ENCODE measurements around the gene TRMT6. TPM values are rescaled to one million over a fixed set of nuclear protein-coding genes. Genes with fewer than 3 reads are reported as not detected.

Gene TRMT6
- total and polyA plus RNA-seq, 4 donors, result 3.1 to 6.2 (median 4.0) TPM

DNA sequence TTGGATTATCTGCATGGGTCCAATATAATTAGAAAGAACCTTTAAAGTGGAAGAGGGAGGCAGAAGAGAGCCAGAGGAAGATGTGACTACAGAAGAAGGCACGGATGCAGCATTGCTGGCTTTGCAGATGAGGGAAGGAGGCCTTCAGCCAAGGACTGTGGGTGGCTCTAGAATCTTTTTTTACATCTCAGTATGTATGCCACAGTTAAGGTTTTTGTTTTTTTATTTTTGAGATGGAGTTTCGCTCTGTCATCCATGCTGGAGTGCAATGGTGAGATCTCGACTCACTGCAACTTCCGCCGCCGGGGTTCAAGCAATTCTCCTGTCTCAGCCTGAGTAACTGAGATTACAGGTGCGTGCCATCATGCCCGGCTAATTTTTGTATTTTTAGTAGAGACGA is 49.5 kb upstream of the TRMT6 start:
- no peak for DNase-seq (ENCODE audit: low spot score)
- Histone ChIP-seq H3K36me3 (ENCODE audit: control insufficient read depth in 4 of 4, insufficient read depth in 3 of 4, low read depth in 1 of 4, low read length in 3 of 4) (peaks cover 0 to 3% (median under 1%) of the 10 kb centered on the region in 4 donors), H3K9me3 (ENCODE audit: control insufficient read depth in 4 of 4, low read length in 3 of 4) (no peaks in the 10 kb centered on the region), H3K27ac (ENCODE audit: low read depth in 1 of 2, low read length in 2 of 2) (no peak overlapping the region), H3K4me3 (ENCODE audit: low read depth in 1 of 3, low read length in 3 of 3) (no peak overlapping the region), H3K27me3 (ENCODE audit: control insufficient read depth in 4 of 4, insufficient read depth in 4 of 4, low read length in 3 of 4) (no peaks in the 10 kb centered on the region), H3K9ac (ENCODE audit: low read depth in 1 of 2, low read length in 2 of 2) (no peak overlapping the region), H3K4me1 (ENCODE audit: control insufficient read depth in 4 of 4, insufficient read depth in 4 of 4, low read length in 3 of 4) (peaks cover 0 to 2% (median under 1%) of the 10 kb centered on the region in 4 donors)
- 93% methylated on average over 9 of the region's 9 CpGs for WGBS
- TF ChIP-seq, protein P1, sequence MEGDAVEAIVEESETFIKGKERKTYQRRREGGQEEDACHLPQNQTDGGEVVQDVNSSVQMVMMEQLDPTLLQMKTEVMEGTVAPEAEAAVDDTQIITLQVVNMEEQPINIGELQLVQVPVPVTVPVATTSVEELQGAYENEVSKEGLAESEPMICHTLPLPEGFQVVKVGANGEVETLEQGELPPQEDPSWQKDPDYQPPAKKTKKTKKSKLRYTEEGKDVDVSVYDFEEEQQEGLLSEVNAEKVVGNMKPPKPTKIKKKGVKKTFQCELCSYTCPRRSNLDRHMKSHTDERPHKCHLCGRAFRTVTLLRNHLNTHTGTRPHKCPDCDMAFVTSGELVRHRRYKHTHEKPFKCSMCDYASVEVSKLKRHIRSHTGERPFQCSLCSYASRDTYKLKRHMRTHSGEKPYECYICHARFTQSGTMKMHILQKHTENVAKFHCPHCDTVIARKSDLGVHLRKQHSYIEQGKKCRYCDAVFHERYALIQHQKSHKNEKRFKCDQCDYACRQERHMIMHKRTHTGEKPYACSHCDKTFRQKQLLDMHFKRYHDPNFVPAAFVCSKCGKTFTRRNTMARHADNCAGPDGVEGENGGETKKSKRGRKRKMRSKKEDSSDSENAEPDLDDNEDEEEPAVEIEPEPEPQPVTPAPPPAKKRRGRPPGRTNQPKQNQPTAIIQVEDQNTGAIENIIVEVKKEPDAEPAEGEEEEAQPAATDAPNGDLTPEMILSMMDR (IDR thresholded peaks at IDR 0.05; ENCODE audit: low read depth, low read length, missing input control), result no peak
- no peak for TF ChIP-seq HNF4G (IDR thresholded peaks at IDR 0.05)
- no peak for TF ChIP-seq RXRA (IDR thresholded peaks at IDR 0.05)
- TF ChIP-seq, protein P2, sequence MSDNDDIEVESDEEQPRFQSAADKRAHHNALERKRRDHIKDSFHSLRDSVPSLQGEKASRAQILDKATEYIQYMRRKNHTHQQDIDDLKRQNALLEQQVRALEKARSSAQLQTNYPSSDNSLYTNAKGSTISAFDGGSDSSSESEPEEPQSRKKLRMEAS (IDR thresholded peaks at IDR 0.05), result no peak
- no peak for TF ChIP-seq TAF1 (conservative IDR thresholded peaks at IDR 0.05)
- TF ChIP-seq, protein P3, sequence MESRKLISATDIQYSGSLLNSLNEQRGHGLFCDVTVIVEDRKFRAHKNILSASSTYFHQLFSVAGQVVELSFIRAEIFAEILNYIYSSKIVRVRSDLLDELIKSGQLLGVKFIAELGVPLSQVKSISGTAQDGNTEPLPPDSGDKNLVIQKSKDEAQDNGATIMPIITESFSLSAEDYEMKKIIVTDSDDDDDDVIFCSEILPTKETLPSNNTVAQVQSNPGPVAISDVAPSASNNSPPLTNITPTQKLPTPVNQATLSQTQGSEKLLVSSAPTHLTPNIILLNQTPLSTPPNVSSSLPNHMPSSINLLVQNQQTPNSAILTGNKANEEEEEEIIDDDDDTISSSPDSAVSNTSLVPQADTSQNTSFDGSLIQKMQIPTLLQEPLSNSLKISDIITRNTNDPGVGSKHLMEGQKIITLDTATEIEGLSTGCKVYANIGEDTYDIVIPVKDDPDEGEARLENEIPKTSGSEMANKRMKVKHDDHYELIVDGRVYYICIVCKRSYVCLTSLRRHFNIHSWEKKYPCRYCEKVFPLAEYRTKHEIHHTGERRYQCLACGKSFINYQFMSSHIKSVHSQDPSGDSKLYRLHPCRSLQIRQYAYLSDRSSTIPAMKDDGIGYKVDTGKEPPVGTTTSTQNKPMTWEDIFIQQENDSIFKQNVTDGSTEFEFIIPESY (IDR thresholded peaks at IDR 0.05), result no peak
- no peak for TF ChIP-seq HNF4A (conservative IDR thresholded peaks at IDR 0.05)

DNA sequence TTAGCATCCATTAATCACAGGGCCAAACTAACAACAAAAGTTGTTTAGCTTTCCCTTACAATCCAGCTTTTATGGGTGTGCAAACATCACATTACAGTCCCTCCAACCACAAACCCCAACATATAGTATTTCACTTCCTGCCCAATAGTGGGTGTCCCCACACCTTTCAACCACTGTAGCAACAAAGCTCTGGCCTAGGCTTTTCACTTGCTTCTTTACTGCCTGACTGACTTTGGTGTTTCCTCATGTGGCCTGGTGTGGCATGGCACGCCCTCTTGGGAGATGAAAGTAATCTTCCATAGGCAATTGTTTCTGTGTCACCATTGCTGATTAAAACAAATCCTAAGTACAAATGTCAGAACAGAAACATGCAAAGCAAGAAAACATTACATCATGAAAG is 46.4 kb upstream of the TRMT6 start:
- H3K4me1 ChIP-seq (ENCODE audit: control insufficient read depth in 4 of 4, insufficient read depth in 4 of 4, low read length in 3 of 4), result no peaks in the 10 kb centered on the region
- no peak overlapping the region for H3K9ac ChIP-seq (ENCODE audit: low read depth in 1 of 2, low read length in 2 of 2)
- H3K4me3 ChIP-seq (ENCODE audit: low read depth in 1 of 3, low read length in 3 of 3), result no peak overlapping the region
- no peak for TF ChIP-seq FOXA1 (IDR thresholded peaks at IDR 0.05)
- TF ChIP-seq, protein P1 (IDR thresholded peaks at IDR 0.05; ENCODE audit: low read depth, low read length, missing input control), result no peak
- TF ChIP-seq RXRA (IDR thresholded peaks at IDR 0.05), result no peak
- no peak for TF ChIP-seq YY1 (IDR thresholded peaks at IDR 0.05)
- TF ChIP-seq HNF4G (IDR thresholded peaks at IDR 0.05), result no peak
- TF ChIP-seq JUND (IDR thresholded peaks at IDR 0.05), result no peak
- TF ChIP-seq, protein P3 (IDR thresholded peaks at IDR 0.05), result no peak
- TF ChIP-seq, protein P4, sequence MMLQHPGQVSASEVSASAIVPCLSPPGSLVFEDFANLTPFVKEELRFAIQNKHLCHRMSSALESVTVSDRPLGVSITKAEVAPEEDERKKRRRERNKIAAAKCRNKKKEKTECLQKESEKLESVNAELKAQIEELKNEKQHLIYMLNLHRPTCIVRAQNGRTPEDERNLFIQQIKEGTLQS (IDR thresholded peaks at IDR 0.05), result no peak
- TF ChIP-seq FOXA2 (IDR thresholded peaks at IDR 0.05), result no peak
- TF ChIP-seq RAD21 (IDR thresholded peaks at IDR 0.05), result no peak
- TF ChIP-seq NR2F2 (IDR thresholded peaks at IDR 0.05), result no peak
- TF ChIP-seq EGR1 (IDR thresholded peaks at IDR 0.05; ENCODE audit: low read depth in 2 of 2), result no peak
- TF ChIP-seq TAF1 (conservative IDR thresholded peaks at IDR 0.05), result no peak
- no peak for TF ChIP-seq GABPA (IDR thresholded peaks at IDR 0.05 in 1 of 2, conservative IDR thresholded peaks at IDR 0.05 in 1 of 2)
- TF ChIP-seq, protein P5, sequence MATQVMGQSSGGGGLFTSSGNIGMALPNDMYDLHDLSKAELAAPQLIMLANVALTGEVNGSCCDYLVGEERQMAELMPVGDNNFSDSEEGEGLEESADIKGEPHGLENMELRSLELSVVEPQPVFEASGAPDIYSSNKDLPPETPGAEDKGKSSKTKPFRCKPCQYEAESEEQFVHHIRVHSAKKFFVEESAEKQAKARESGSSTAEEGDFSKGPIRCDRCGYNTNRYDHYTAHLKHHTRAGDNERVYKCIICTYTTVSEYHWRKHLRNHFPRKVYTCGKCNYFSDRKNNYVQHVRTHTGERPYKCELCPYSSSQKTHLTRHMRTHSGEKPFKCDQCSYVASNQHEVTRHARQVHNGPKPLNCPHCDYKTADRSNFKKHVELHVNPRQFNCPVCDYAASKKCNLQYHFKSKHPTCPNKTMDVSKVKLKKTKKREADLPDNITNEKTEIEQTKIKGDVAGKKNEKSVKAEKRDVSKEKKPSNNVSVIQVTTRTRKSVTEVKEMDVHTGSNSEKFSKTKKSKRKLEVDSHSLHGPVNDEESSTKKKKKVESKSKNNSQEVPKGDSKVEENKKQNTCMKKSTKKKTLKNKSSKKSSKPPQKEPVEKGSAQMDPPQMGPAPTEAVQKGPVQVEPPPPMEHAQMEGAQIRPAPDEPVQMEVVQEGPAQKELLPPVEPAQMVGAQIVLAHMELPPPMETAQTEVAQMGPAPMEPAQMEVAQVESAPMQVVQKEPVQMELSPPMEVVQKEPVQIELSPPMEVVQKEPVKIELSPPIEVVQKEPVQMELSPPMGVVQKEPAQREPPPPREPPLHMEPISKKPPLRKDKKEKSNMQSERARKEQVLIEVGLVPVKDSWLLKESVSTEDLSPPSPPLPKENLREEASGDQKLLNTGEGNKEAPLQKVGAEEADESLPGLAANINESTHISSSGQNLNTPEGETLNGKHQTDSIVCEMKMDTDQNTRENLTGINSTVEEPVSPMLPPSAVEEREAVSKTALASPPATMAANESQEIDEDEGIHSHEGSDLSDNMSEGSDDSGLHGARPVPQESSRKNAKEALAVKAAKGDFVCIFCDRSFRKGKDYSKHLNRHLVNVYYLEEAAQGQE (IDR thresholded peaks at IDR 0.05), result no peak
- TF ChIP-seq SP1 (IDR thresholded peaks at IDR 0.05), result no peak
- 75% methylated on average over 1 of the region's 1 CpG for WGBS
- H3K27me3 ChIP-seq (ENCODE audit: control insufficient read depth in 4 of 4, insufficient read depth in 4 of 4, low read length in 3 of 4), result no peaks in the 10 kb centered on the region
- no peak overlapping the region for H3K27ac ChIP-seq (ENCODE audit: low read depth in 1 of 2, low read length in 2 of 2)
- no peak for DNase-seq (ENCODE audit: low spot score)
- peaks cover 0 to 3% (median under 1%) of the 10 kb centered on the region in 4 donors for H3K36me3 ChIP-seq (ENCODE audit: control insufficient read depth in 4 of 4, insufficient read depth in 3 of 4, low read depth in 1 of 4, low read length in 3 of 4)
- no peaks in the 10 kb centered on the region for H3K9me3 ChIP-seq (ENCODE audit: control insufficient read depth in 4 of 4, low read length in 3 of 4)
